ENCODE data around the gene NR6A1.
"Not testable (repeated sequence)": the region's sequence is repeated elsewhere in the genome, so short reads cannot be mapped to it uniquely, and the experiment has no call there.

NR6A1 gene

DNA sequence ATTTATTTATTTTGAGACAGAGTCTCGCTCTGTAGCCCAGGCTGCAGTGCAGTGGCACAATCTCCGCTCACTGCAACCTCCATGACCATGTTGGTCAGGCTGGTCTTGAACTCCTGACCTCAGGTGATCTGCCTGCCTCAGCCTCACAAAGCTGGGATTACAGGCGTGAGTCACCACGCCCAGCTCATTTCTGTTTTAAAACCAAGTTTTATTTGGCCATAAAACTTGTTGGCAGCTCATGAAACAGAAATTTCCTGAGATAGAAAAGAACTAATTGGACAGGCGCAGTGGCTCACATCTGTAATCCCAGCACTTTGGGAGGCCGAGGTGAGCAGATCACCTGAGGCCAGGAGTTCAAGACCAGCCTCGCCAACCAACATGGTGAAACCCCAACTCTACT lies 155.3 kb downstream of the NR6A1 start:
- not testable (repeated sequence) for DNase-seq (ENCODE audit: low read depth in 3 of 3)

- no peak for DNase-seq (ENCODE audit: low read depth in 3 of 3)
These were observed 155.9 kb downstream of the NR6A1 start for GRCh38 chr9:124615100-124615742.

DNA sequence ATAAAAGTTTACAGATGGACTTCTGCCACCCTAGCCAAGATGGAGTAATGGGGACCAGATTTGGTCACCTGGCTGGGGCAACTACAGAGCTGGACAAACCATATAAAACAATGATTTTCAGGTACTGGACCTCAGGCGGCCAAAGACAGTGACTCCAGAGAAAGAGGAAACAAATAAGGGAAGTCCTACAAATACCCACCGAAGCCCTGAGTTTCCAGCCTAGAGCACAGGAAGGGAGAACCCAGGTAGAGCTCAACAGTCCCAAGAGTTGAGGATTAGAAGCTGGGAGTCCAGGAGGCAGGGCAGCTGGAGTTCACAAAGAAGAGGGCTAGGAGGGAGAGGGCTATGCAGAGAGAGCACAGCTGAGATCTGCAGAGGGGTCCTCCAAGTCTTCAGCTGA lies 157.3 kb downstream of the NR6A1 start:
- DNase-seq (ENCODE audit: low read depth in 3 of 3), result no peak

DNA sequence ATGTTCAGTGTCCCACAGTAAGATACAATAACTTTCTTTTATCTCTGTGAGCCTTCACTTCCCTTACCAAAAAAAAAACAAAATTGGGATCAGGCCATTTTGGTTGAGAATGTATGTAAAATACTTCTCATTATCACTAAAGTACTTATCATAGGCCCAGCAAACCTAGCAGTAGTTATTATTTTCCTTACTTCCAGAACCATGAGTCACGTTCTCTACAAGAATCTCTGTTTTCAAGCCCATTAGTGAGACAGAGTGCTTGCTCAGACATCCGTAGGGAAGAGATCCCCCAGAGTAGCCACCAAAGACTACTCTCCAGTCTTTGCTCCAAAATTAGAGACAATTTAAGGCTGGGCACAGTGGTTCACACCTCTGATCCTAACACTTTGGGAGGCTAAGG lies 160.0 kb downstream of the NR6A1 start:
- no peak for DNase-seq (ENCODE audit: low read depth in 3 of 3)

DNA sequence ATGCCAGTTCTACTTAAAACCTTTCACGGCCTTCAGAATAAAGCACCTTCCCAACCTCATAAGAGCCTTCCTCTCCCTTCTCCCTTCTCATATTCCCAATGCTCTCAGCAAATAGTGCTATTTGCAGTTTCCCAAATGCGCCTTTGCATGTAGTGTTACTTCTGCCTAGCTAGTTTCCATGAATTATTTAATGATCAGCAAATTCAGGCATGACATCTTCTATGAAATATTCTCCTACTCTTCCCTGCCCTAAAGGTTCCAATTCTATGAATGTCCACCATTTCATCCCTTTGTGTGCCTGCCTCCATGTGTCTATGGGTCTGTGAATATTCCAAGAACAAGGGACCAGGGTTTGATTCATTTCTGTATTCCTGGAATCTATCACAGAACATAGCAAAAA lies 165.1 kb downstream of the NR6A1 start:
- no peak for DNase-seq (ENCODE audit: low read depth in 3 of 3)

DNA sequence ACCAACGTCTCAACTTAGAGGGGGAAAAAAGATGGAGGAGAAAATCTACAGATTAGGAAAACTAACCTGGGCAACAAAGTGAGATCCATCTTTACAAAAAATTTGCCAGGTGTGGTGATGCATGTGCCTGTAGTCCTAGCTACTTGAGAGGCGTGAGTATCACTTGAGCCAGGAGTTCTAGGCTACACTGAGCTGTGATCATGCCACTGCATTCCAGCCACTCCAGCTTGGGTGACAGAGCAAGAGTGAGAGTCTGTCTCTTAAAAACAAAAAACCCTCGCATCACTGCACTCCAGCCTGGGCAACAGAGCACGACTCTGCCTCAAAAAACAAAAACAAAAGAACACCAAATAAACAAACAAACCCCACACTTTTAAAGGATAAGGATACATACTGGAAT lies 165.9 kb downstream of the NR6A1 start:
- DNase-seq (ENCODE audit: low read depth in 3 of 3), result no peak

DNA sequence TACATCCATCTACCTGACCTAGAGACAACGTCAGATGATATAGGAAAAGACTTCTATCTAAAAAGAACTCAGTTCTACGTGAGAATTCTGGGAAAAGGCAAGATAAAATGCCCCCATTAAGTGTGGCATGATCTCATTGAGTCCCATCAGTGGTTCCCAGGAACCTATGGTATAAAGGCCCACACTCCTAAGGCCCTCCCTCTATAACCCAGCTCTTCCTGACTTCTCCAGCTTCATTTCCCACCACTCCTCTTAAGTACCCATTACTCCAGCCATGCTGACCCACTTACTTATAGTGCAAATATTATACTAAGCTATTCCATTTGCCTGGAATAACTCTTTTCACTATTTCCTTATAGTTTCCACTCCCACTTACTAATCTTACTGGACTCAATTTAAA lies 168.5 kb downstream of the NR6A1 start:
- no peak for DNase-seq (ENCODE audit: low read depth in 3 of 3)

DNA sequence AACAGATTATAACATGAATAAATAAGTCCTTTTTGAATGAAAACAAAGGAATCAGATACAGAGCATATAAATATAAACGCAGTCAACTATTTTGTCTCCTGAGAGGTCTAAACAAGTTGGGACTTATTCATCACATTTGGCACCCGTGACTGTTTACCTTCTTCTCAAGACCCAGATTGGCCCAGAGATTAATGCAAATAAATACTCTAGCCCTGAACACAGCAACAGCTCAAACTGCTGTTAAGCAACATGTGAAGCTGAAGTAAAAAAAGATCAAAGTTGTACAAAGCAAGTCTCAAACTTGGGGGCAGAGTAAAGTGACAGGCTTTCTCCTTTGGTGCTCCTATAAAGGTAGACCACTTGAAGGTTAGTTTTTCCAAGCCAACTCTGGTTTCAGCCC lies 168.9 kb downstream of the NR6A1 start:
- DNase-seq (ENCODE audit: low read depth in 3 of 3), result no peak

GRCh38 chr9:124600407-124600806 lies 170.7 kb downstream of the NR6A1 start:
- DNase-seq (ENCODE audit: low read depth in 3 of 3), result no peak

GRCh38 chr9:124599121-124599795 lies 171.9 kb downstream of the NR6A1 start:
- no peak for DNase-seq (ENCODE audit: low read depth in 3 of 3)

- DNase-seq (ENCODE audit: low read depth in 3 of 3), result no peak
These were observed 173.1 kb downstream of the NR6A1 start for GRCh38 chr9:124598048-124598447.

DNA sequence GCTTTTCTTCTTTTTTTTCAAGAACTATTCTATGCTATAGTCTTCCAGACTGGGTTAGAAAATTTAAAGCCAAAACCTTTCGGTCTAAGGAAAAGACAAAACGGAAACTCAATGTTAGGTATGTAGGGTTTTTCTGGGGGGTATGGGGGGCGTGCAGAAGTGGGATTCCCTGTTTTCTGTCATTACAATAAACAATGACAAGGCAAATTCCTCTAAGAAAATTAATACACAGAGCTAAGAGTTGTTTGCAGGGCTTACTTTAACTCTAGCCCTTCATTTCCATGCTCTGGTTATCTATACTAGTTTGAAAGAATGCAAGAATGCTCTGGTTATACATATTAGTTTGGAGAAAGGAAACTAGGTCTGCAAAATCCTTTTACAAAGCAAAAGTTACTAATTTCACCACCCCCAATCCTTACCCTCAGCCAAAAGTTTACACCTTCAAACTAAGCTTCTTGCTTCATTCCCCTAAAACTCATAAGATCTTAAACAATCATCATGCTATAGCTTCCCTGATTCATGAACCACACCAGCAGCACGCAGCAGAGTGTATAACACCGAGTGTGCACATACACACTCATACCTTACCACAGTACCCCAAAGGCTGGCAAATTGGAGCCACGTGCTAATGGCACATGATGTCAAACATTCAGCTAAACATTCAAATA lies 174.8 kb downstream of the NR6A1 start:
- no peak for DNase-seq (ENCODE audit: low read depth in 3 of 3)

DNA sequence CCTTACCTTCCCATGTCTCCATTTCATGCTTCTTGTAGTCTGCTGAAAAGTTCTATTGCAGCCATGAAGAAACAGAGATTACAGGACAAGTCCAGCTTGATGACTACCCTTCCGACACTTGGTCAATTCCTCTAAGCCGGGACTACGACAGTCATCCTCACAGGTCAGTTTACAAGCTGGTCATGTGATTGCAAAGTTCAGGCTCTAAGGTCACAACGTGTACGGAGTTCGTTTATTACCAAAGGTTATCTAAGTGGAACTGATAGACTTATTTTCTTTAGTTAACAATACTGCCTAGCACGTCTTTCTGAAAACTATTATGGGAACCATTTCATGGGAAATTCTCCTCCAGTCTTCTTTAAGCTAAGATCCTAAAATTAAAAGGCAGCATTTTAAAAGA lies 175.4 kb downstream of the NR6A1 start:
- no peak for DNase-seq (ENCODE audit: low read depth in 3 of 3)

DNA sequence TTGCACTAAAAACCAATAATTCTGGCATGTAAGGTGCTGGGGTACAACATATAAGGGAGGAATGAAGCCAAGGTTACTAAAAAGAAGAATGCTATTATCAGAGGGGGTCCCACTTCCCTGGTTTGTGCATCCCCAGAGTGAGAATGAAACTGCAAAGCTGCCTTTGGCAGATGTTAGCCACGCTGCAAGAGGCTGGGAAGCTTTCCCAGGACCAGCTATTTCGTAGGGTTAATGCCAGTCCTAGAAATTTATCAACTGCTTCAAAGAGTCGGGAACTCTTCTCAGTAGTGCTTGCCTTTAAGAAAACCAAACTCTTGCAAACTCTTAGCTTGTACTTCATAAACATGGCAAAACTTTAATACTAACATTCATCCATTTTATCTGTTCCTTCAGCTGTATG lies 176.4 kb downstream of the NR6A1 start:
- no peak for DNase-seq (ENCODE audit: low read depth in 3 of 3)

- no peak for DNase-seq (ENCODE audit: low read depth in 3 of 3)
These were observed 176.9 kb downstream of the NR6A1 start for GRCh38 chr9:124594225-124594624.

GRCh38 chr9:124593651-124594058 lies 177.5 kb downstream of the NR6A1 start:
- DNase-seq (ENCODE audit: low read depth in 3 of 3), result no peak

GRCh38 chr9:124593200-124593599 lies 177.9 kb downstream of the NR6A1 start:
- DNase-seq (ENCODE audit: low read depth in 3 of 3), result no peak

DNA sequence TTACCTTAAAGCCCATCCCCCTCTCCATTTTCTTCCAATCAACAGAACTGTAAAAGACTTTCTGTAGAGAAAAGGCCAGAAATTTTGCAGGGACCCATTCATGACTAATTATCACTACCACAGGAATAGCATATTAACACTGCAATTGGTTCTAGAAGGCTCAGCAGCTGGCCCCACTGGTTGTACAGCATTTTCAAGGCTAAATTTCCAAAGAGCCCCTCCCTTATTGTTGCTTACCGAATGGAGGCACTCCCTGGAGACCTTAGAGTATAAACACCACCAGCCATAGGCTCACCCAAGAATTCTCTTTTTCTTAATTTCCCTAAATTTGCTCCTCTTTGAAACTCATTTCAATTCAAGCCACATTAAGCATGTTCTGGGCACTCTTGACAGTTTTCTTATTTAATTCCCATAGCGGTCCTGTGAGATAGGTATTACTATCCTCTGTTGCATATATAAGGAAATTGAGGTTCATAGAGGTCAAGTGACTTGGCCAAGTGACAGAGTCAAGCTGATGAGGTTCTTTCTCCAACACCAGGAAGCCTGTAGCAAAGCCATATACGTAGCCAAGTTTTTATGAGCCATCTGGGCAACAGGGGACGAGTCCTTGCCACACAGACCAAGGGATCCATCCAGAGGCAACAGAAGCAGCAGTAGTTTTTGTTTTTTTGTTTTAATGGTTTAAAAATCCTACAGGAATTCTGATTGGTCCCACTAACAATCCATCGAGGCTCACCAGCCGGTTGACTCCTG lies 180.0 kb downstream of the NR6A1 start:
- no peak for DNase-seq (ENCODE audit: low read depth in 3 of 3)

DNA sequence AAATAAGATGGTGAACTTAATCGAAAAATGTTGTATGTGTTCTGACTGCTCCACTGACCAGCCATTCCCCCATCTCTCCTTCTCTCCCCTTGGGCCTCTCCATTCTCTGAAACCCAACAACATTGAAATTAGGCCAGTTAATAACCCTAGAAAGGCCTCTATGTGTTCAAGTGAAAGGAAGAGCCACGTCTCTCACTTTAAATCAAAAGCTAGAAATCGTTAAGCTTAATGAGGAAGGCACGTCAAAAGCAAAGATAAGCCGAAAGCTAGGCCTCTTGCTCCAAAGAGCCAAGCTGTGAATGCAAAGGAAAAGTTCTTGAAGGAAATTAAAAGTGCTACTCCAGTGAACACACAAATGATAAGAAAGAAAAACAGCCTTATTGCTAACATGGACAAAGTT lies 186.5 kb downstream of the NR6A1 start:
- no peak for DNase-seq (ENCODE audit: low read depth in 3 of 3)

DNA sequence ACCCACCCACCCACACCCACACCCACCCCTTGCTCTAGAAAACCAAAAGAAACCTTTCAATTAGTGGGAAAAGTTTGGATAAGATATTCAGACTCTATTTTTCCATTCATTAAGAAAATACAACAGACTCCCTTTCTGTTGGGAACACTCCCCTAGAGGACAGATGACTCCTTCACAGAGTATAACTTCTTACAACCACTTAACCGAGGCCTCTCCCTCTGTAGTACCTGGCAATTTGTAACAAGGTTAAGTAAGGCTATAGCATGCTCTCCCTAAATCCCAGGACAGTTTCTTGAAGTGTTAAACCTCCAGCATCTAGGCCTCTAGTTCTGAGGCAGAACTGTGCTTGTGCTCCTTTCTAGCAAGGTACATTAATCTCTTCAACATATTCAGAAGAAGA lies 188.0 kb downstream of the NR6A1 start:
- DNase-seq (ENCODE audit: low read depth in 3 of 3), result no peak

DNA sequence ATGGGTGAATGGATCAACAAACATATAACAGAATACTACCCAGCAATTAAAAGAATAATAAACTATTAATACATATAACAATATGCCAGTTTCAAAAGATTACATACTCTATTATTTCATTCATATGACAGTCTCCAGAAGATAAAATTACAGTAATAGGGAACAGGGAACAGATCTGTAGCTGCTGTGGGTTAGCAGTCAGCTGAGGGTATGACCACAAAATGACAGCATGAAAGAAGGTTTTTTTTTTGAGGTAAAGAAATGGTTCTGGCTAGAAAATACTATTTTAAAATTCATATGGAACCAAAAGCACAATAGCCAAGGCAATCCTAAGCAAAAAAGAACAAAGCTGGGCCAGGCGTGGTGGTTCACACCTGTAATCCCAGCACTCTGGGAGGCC lies 190.9 kb downstream of the NR6A1 start:
- no peak for DNase-seq (ENCODE audit: low read depth in 3 of 3)

DNA sequence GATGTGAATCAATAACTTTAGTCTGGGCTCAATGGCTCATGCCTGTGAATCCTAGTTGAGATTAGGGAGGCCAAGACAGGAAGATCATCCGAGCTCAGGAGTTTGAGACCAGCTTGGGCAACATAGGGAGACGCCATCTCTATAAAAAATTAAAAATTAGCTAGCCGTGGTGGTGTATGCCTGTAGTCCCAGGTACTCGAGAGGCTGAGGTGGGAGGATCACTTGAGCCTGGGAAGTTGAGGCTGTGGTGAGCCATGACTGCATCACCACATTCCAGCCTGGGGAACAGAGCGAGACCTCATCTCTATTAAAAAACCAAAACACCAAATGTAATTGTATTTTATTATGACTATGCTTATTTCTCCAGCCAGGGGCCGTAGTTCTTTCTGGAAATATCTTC lies 194.4 kb downstream of the NR6A1 start:
- DNase-seq (ENCODE audit: low read depth in 3 of 3), result no peak
